Endothelial cell of umbilical vein (primary cell): Measurements from ENCODE around the gene ALDOA. TPM values are rescaled to one million over a fixed set of nuclear protein-coding genes. Genes with fewer than 3 reads are reported as not detected.
A peak's percentile ranks its signal among the peaks of the same experiment; 100 is the strongest.

Source experiments
- BruUV-seq: library from RNA; stranded (reverse); fragments of 400-500 nt; replicated peaks from 2 replicates; lab custom pipeline; 2021; lab: Mats Ljungman, UMichigan
- CTCF ChIA-PET: fragments of 300-600, 350-600 bp; sonication (Branson Sonifier 250); formaldehyde crosslinking; loops from one replicate; lab custom pipeline; 2021; ENCODE audit warnings: antibody characterized with exemption, inconsistent platforms; lab: Charles Lee
- POLR2A ChIA-PET: fragments of 300-600, 350-600 bp; sonication (Branson Sonifier 250); formaldehyde crosslinking; loops from one replicate; lab custom pipeline; 2021; ENCODE audit warnings: antibody characterized with exemption, inconsistent platforms; lab: Charles Lee
- DNase-seq: peaks from one replicate; pipeline ENCODE4 v3.0.0-alpha.2; 2011; ENCODE audit warnings: low read depth, low spot score
- FAIRE-seq: peaks from 2 replicates; lab custom pipeline; 2011; peaks lifted over from hg19 to GRCh38; lab: Jason Lieb, UNC
- H2AFZ ChIP-seq: 2 replicates; pipeline ENCODE4 v1.6.0; 2012; ENCODE audit warnings: low read depth, low read length, control low read depth, inconsistent platforms
- H3K27ac ChIP-seq: 2 replicates; pipeline ENCODE4 v1.5.1; 2011; ENCODE audit warnings: low read depth, mild to moderate bottlenecking, control low read depth, low read length, moderate library complexity; ENCODE audit not compliant: insufficient read depth
- H3K27me3 ChIP-seq, 2 experiments: 2 replicates each; pipeline versions ENCODE4 v1.6.0 to v1.6.1; 2011; ENCODE audit warnings: low read length in 2 of 2, mixed read lengths in 1 of 2; ENCODE audit not compliant: control insufficient read depth in 2 of 2, insufficient read depth in 2 of 2
- H3K36me3 ChIP-seq, 2 experiments: 2 replicates in 1 of 2; 3 replicates in 1 of 2; pipeline ENCODE4 v1.5.1; 2011; ENCODE audit warnings: low read length in 2 of 2, mild to moderate bottlenecking in 1 of 2, moderate library complexity in 1 of 2; ENCODE audit not compliant: control insufficient read depth in 2 of 2, insufficient read depth in 2 of 2; ENCODE audit errors: extremely low read depth in 1 of 2
- H3K4me1 ChIP-seq: 3 replicates; pipeline ENCODE4 v1.5.1; 2011; ENCODE audit warnings: mild to moderate bottlenecking, low read length; ENCODE audit not compliant: control insufficient read depth, insufficient read depth; ENCODE audit errors: extremely low read depth
- H3K4me2 ChIP-seq: 2 replicates; pipeline ENCODE4 v1.6.1; 2011; ENCODE audit warnings: low read length, control low read depth, mixed read lengths; ENCODE audit not compliant: insufficient read depth
- H3K4me3 ChIP-seq, 3 experiments: fragments of 200-600 bp in 1 of 3; sonication (generic), shearing (Covaris generic) in 1 of 3; replicated peaks in 1 of 3; 2 replicates each; pipeline ENCODE4 v1.5.1; 2011 to 2016; ENCODE audit warnings: control low read depth in 3 of 3, low read length in 3 of 3, mild to moderate bottlenecking in 2 of 3, inconsistent platforms in 1 of 3, low read depth in 1 of 3, moderate library complexity in 1 of 3; ENCODE audit not compliant: insufficient read depth in 1 of 3
- H3K79me2 ChIP-seq: 2 replicates; pipeline ENCODE4 v1.6.0; 2012; ENCODE audit warnings: low read length, inconsistent platforms; ENCODE audit not compliant: control insufficient read depth, insufficient read depth
- H3K9ac ChIP-seq: replicated peaks from 2 replicates; pipeline ENCODE3; 2011; ENCODE audit warnings: low read length, control low read depth; ENCODE audit not compliant: insufficient read depth; ENCODE audit errors: extremely low read depth
- H3K9me1 ChIP-seq: replicated peaks from 3 replicates; pipeline ENCODE4 v1.6.0; 2011; ENCODE audit warnings: mild to moderate bottlenecking, low read length; ENCODE audit not compliant: control insufficient read depth, insufficient read depth; ENCODE audit errors: extremely low read depth
- H3K9me3 ChIP-seq: replicated peaks from 2 replicates; pipeline ENCODE4 v1.5.1; 2012; ENCODE audit warnings: low read length, inconsistent platforms; ENCODE audit not compliant: control insufficient read depth, insufficient read depth
- H4K20me1 ChIP-seq: replicated peaks from 2 replicates; pipeline ENCODE3; 2011; ENCODE audit warnings: mild to moderate bottlenecking, low read length; ENCODE audit not compliant: control insufficient read depth, insufficient read depth; ENCODE audit errors: extremely low read depth
- CTCF ChIP-seq, 2 donors: IDR thresholded peaks; 1 replicate in 1 of 2; 2 replicates in 1 of 2; pipeline ENCODE4 v1.5.1; 2011; ENCODE audit warnings: low read length in 2 of 2, mild to moderate bottlenecking in 2 of 2, moderate library complexity in 2 of 2, control low read depth in 1 of 2, inconsistent platforms in 1 of 2, low read depth in 1 of 2; ENCODE audit not compliant: insufficient read depth in 1 of 2; ENCODE audit errors: extremely low read depth in 1 of 2
- EZH2 ChIP-seq: IDR thresholded peaks from 2 replicates; pipeline ENCODE4 v1.6.1; 2012; ENCODE audit warnings: borderline replicate concordance, low read depth, mild to moderate bottlenecking, moderate library complexity, low read length, inconsistent platforms; ENCODE audit not compliant: severe bottlenecking
- FOS ChIP-seq: IDR thresholded peaks from 2 replicates; pipeline ENCODE4 v1.6.1; 2011; ENCODE audit warnings: mild to moderate bottlenecking, low read length, moderate library complexity, borderline replicate concordance; ENCODE audit not compliant: insufficient read depth
- GATA2 ChIP-seq: IDR thresholded peaks from 2 replicates; pipeline ENCODE4 v1.7.0; 2011; ENCODE audit warnings: low read depth, mild to moderate bottlenecking, moderate library complexity, mixed read lengths, low read length; ENCODE audit not compliant: insufficient read length, insufficient read depth
- JUN ChIP-seq: IDR thresholded peaks from 2 replicates; pipeline ENCODE4 v1.6.1; 2011; ENCODE audit warnings: borderline replicate concordance, low read depth; ENCODE audit not compliant: insufficient read length, insufficient read depth
- MAX ChIP-seq: IDR thresholded peaks from 2 replicates; pipeline ENCODE4 v1.6.1; 2011; ENCODE audit not compliant: insufficient read depth, insufficient read length
- MYC ChIP-seq: IDR thresholded peaks from one replicate; pipeline ENCODE4 v1.6.1; 2011; ENCODE audit warnings: mild to moderate bottlenecking, low read depth, low read length
- POLR2A ChIP-seq: IDR thresholded peaks from 2 replicates; pipeline ENCODE4 v1.6.1; 2012; ENCODE audit warnings: low read depth, mild to moderate bottlenecking, control low read depth, low read length
- POLR2AphosphoS5 ChIP-seq: IDR thresholded peaks from 2 replicates; pipeline ENCODE4 v1.6.1; 2012; ENCODE audit warnings: low read depth, mild to moderate bottlenecking, control low read depth, low read length, moderate library complexity; ENCODE audit not compliant: insufficient read depth
- dilution Hi-C: fragments of 300-500 bp; cut with MboI; formaldehyde crosslinking; loops from one replicate; pipeline ENCODE4 v1.15.0; 2019; ENCODE audit warnings: low sequenced_read_pairs; ENCODE audit not compliant: extremely low pct_ligation_motif_present
- intact Hi-C: fragments of 100-400 bp; cut with micrococcal nuclease; formaldehyde crosslinking; loops from one replicate; pipeline ENCODE4 v1.10.0; 2022
- polyA plus RNA-seq, 4 experiments: library from polyadenylated mRNA; depleted of rRNA in 3 of 4; stranded (reverse) in 3 of 4; unstranded in 1 of 4; fragments of >200 nt; gene quantifications; 2 replicates each; pipeline versions ENCODE4 v1.2.1 to v1.2.3, GENCODE V29; 2011 to 2012; ENCODE audit warnings: missing spikeins in 1 of 4
- total RNA-seq: library from RNA; stranded (reverse); gene quantifications from 2 replicates; pipeline ENCODE4 v1.2.3, GENCODE V29; 2021

Gene ALDOA
- total and polyA plus RNA-seq, 2 donors (not counting 3 experiments of a cell fraction or from before 2014, with no cell fraction given): 871 to 1,114 TPM

- no TSS peak for BruUV-seq
- DNase-seq (peak; percentile 92), FAIRE-seq (peak; percentile 98)
Measured at GRCh38 chr16:30091474-30092372, 26.2 kb downstream of the ALDOA start, which contains the start of gene TBX6. TBX6 (minus strand) TSS chr16:30091924; CDS start chr16:30091193, 731 bp downstream.

More at GRCh38 chr16:30091474-30092372, 26.2 kb downstream of the ALDOA start, which contains the start of gene TBX6:
- no peaks in the 10 kb centered on the region for H3K9me3 ChIP-seq
- peaks cover 0 to 8% of the 10 kb centered on the region in 2 experiments for H3K36me3 ChIP-seq
- dilution Hi-C loops: no loop called here
- H3K9me1 ChIP-seq: no peaks in the 10 kb centered on the region
- H3K4me1 ChIP-seq: peaks cover 23% of the 10 kb centered on the region
- H3K9ac ChIP-seq: peak within 1 kb of the TSS; percentile 58
- H3K4me3 ChIP-seq: peak within 1 kb of the TSS; percentile 6 to 53 (median 47)
- peak within 1 kb of the TSS; percentile 46 for H3K27ac ChIP-seq
- TF ChIP-seq POLR2A: peak; percentile 62
- peak; percentile 56 to 86 for TF ChIP-seq CTCF (IDR thresholded peaks at IDR 0.05; ENCODE audit: extremely low read depth in 1 of 2, insufficient read depth in 1 of 2, low read depth in 1 of 2, low read length in 2 of 2)
- no peak for TF ChIP-seq EZH2
- TF ChIP-seq MYC: no peak
- no peak for TF ChIP-seq JUN
- TF ChIP-seq GATA2: no peak
- TF ChIP-seq FOS: no peak
- peak; percentile 48 for TF ChIP-seq POLR2AphosphoS5
- TF ChIP-seq MAX: no peak
- ChIA-PET POLR2A (interaction anchor here (0.5 to 1.7 kb wide), 8 partner anchors 15 to 118 kb away, joined by 3 to 10 read pairs (median 4); partner anchors contain the start of genes ALDOA and TAOK2), CTCF (interaction anchor here (0.6 to 5.6 kb wide), 40 partner anchors 10 to 537 kb away, joined by 3 to 55 read pairs (median 6); partner anchors contain the start of genes ALDOA, CORO1A, DCTPP1 and GDPD3)
- no peaks in the 10 kb centered on the region for H3K79me2 ChIP-seq
- H2AFZ ChIP-seq: peak within 1 kb of the TSS; percentile 96
- no peaks in the 10 kb centered on the region for H4K20me1 ChIP-seq
- intact Hi-C loops: loop anchor here (1.0 to 10.0 kb wide), 8 partner anchors 15 to 563 kb away; partner anchors contain the start of genes ALDOA, FBRS, PRR14 and ZNF771
- peak within 1 kb of the TSS; percentile 78 for H3K4me2 ChIP-seq
- no peaks in the 10 kb centered on the region for H3K27me3 ChIP-seq
